B cell (primary cell): Measurements from ENCODE around the gene ADAMTSL2.

Experiments
- CTCF ChIP-seq: fragments of 200-600 bp; IDR thresholded peaks from one replicate; pipeline ENCODE4 v1.8.0; 2022; ENCODE audit warnings: antibody characterized with exemption, mild to moderate bottlenecking
- EZH2 ChIP-seq: IDR thresholded peaks from 2 replicates; pipeline ENCODE4 v1.6.1; 2012; ENCODE audit warnings: borderline replicate concordance, low read depth, mild to moderate bottlenecking, moderate library complexity, low read length; ENCODE audit not compliant: insufficient read depth, poor library complexity, severe bottlenecking

DNA sequence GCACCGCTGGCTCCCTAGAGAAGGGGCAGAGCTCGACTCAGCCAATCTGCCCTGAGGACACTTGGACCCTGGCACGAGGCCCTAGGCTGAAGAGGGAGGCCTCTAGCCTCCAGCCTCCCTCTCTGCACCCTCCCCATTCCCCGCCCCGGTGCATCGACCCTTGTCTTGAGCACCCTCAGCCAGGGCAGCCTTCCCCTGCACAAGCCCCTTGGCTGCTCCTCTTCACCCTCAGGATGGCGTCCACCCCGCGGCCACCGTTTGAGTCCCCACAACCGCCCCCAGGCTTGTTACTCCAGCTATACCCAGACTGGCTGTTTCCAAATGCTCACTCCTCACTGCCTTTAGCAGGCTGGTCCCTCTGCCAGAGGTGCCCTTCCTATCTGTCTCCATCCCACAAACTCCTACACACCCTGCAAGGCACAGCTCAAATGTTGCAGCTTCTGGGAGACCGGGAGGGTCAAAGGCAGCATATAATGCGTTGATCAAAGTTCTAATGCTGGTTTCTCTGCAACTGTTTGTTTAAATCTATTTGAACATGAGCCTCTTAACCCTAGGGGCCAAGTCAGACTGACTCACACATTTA, 81.2 kb downstream of the ADAMTSL2 start:
- TF ChIP-seq EZH2 (no peak), CTCF (no peak)
